Activated CD4-positive, alpha-beta T cell treated with anti-CD3 and anti-CD28 coated beads for 1 hour (primary cell): ENCODE results near the gene AASS.
A peak's percentile ranks its signal among the peaks of the same experiment; 100 is the strongest.
"Not testable (repeated sequence)": the region's sequence is repeated elsewhere in the genome, so short reads cannot be mapped to it uniquely, and the experiment has no call there.

Source experiments
- DNase-seq: peaks from one replicate; pipeline ENCODE4 v3.0.0-alpha.2; 2020

AASS gene

GRCh38 chr7:122143751-122144711 lies at the start of gene AASS:
Gene AASS (minus strand): TSS chr7:122144249. CDS start chr7:122133726, 10,523 bp downstream.
- DNase-seq = peak; percentile 67

- DNase-seq = no peak
Observed at GRCh38 chr7:122188785-122189184, 44.7 kb upstream of the AASS start.

GRCh38 chr7:122183106-122183505 lies 39.1 kb upstream of the AASS start:
- no peak for DNase-seq

- DNase-seq = no peak
Observed at GRCh38 chr7:122182081-122182480, 38.0 kb upstream of the AASS start.

GRCh38 chr7:122172144-122172543 lies 28.1 kb upstream of the AASS start:
- not testable (repeated sequence) for DNase-seq

- no peak for DNase-seq
Observed at GRCh38 chr7:122166740-122167139, 22.7 kb upstream of the AASS start.

- DNase-seq = no peak
Observed at GRCh38 chr7:122166275-122166674, 22.2 kb upstream of the AASS start.

- DNase-seq = no peak
Observed at GRCh38 chr7:122161628-122162027, 17.6 kb upstream of the AASS start.

- DNase-seq = no peak
Observed at GRCh38 chr7:122155566-122155965, 11.5 kb upstream of the AASS start.

- DNase-seq = no peak
Observed at GRCh38 chr7:122148878-122149277, 4.8 kb upstream of the AASS start.

- DNase-seq = no peak
Observed at GRCh38 chr7:122148081-122148480, 4.0 kb upstream of the AASS start.

GRCh38 chr7:122145937-122146645 lies 2.0 kb upstream of the AASS start:
- no peak for DNase-seq

GRCh38 chr7:122143376-122143750 lies 686 bp downstream of the AASS start:
- DNase-seq = no peak

- DNase-seq = no peak
Observed at GRCh38 chr7:122140918-122141317, 3.1 kb downstream of the AASS start.

GRCh38 chr7:122137251-122138077 lies 6.6 kb downstream of the AASS start:
- no peak for DNase-seq

- DNase-seq = no peak
Observed at GRCh38 chr7:122136639-122137245, 7.3 kb downstream of the AASS start.

- no peak for DNase-seq
Observed at GRCh38 chr7:122136078-122136477, 8.0 kb downstream of the AASS start.

GRCh38 chr7:122135275-122135674 lies 8.8 kb downstream of the AASS start:
- DNase-seq = no peak

GRCh38 chr7:122134793-122135192 lies 9.3 kb downstream of the AASS start:
- DNase-seq = not testable (repeated sequence)

- DNase-seq = no peak
Observed at GRCh38 chr7:122133477-122133876, 10.6 kb downstream of the AASS start.

- no peak for DNase-seq
Observed at GRCh38 chr7:122132341-122132740, 11.7 kb downstream of the AASS start.

- DNase-seq = no peak
Observed at GRCh38 chr7:122123746-122124145, 20.3 kb downstream of the AASS start.

GRCh38 chr7:122118757-122119156 lies 25.3 kb downstream of the AASS start:
- no peak for DNase-seq
